HuH-7.5 (cell line): Measurements from ENCODE around the gene HGF.
"Not testable (repeated sequence)": the region's sequence is repeated elsewhere in the genome, so short reads cannot be mapped to it uniquely, and the experiment has no call there.

ENCODE experiments used
- DNase-seq: peaks from one replicate; pipeline ENCODE4 v3.0.0; 2011; ENCODE audit warnings: low spot score

Gene HGF

GRCh38 chr7:81769891-81770727, at the start of gene HGF:
TSS of gene HGF (minus strand) at chr7:81770047. CDS start at chr7:81769971, 76 bp downstream.
- DNase-seq = no peak

DNA sequence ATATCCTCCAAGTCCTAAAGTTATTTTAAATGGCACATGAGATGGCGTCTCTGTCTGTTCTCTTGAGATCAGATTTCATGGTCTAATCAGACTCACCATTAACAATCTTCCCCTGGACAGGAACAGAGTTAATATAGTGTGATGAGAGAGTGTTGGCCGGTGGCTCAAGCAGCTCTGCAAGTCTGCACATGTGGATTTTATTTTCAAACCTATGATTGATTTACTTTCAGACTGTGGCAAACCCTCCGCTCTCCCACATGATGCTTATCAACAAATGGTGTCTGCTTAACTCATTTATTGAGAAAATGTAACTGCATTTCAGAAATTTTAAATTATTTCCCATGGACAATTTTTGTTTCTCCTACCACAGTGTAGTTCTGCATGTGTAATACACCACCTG, 46.5 kb upstream of the HGF start:
- DNase-seq = no peak

DNA sequence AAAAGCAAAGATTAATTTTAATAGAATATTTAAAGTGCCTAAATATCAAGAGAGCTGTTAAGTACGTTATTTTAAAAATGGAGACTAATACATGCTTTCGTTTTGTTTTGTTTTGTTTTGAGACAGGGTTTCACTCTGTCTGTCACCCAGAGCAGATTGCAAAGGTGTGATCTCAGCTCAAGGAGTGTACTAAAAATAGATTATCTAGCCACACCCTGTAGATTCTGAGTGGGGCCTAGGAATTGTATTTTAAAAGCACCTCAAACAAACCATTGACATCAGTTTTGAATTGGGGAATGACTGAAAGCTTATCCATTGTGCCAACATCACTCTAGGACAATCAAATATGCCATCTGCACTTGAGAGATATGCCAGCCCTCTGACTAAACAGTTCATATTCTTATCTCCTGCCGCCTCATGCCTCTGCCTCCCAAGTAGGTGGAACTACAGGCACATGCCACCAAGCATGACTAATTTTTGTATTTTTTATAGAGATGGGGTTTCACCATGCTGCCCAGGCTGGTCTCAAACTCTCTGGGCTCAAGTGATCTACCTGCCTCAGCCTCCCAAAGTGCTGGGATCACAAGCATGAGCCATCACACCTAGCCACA, 43.1 kb upstream of the HGF start:
- DNase-seq = not testable (repeated sequence)

GRCh38 chr7:81811956-81812865, 42.4 kb upstream of the HGF start:
- no peak for DNase-seq

DNA sequence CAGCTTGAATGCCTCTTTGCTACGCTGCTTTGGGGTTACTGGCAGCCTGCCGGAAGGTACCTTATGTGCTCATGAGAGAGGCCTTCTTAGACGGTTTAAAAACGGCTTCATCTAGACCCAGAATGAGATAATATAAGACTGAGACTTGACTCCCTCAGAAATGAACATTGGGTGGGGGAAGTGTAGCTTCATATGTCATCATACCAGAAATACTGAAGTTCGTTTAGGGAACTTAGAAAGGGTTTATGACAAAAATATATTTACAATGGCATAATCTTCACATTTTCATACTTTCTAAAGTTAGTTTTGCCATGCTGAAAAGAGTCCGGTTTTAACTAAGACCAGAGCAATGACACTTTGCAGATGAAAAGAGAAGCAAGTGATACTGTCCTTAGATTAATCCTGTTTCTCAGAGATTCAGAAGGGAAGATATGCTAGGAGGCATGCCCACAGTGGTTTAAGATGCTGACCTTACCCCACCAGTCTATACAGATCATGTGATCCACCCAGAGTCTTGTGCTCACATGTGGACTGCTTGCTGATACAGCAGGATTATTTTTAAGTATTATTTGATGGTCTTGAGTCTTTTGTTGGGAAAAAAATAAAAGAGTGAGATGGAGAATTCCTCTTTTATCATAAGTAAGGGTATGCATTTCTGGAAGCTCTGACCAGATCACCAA, 40.8 kb upstream of the HGF start:
- no peak for DNase-seq

- not testable (repeated sequence) for DNase-seq
Measured at GRCh38 chr7:81808310-81808709, 38.5 kb upstream of the HGF start.

- no peak for DNase-seq
Measured at GRCh38 chr7:81803267-81803666, 33.4 kb upstream of the HGF start.

DNA sequence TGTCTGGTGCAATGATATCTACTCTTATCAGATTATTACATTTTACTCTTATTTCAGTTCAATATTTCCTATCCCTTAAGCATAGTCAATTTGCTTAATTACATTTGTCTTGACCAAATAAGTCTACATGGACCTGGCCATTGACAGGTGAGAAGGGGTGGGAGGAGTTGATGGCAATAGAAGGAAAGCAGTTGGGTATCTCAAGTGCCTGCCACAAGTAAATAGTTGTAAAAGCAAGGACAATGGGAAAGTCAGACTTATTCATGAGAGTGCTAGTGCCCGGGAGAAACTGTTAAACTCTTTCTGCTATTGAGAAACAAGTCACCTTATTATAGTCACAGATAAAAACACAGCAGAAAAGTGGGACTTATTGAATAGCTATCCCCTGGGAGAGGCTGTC, 32.4 kb upstream of the HGF start:
- DNase-seq = no peak

GRCh38 chr7:81801532-81801931, 31.7 kb upstream of the HGF start:
- DNase-seq = no peak

DNA sequence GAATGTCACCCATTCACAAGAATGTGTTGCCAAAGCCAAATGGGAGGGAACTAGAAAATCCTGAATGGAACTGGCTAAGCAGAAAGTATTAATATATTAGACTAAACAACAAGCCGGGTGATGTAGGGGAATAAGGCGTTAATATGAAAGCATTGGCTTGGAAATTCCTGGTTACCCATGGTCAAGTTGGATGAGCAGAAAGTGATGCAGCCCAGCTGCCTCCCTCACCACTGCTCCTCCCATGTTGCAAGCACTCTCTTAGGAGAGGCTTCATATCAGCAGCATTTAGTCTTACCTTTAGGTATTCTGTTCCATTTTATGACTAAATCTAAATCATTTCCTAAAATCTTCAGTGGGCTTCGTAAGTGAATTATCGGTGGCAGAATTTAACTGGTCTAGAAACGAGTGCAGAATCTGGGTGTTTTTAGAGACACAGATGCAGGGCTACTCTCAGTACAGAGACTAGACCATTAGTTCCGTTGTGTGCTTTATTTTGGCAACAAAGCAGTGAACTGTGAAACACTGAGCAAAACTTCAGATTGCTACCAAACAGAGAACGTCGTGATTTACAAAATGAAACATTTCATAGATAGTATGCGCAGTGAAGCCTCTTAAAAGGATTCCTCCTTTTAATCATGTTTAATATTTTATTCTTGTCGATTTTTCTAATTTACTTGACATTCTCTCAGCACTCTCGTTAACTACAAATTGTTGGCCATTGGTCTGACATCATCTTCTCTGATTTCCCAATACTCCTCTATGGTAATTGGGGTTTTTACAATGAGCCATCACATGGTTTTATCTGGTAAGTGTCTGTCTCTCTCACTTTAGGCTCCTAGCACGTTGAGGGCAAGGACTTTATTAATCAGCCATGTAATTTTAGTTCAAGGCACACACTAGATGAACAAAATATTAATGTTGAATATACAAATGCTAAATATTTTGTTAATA, 22.0 kb upstream of the HGF start:
- no peak for DNase-seq

- DNase-seq = no peak
Measured at GRCh38 chr7:81790686-81791085, 20.8 kb upstream of the HGF start.

- no peak for DNase-seq
Measured at GRCh38 chr7:81790120-81790500, 20.3 kb upstream of the HGF start.

DNA sequence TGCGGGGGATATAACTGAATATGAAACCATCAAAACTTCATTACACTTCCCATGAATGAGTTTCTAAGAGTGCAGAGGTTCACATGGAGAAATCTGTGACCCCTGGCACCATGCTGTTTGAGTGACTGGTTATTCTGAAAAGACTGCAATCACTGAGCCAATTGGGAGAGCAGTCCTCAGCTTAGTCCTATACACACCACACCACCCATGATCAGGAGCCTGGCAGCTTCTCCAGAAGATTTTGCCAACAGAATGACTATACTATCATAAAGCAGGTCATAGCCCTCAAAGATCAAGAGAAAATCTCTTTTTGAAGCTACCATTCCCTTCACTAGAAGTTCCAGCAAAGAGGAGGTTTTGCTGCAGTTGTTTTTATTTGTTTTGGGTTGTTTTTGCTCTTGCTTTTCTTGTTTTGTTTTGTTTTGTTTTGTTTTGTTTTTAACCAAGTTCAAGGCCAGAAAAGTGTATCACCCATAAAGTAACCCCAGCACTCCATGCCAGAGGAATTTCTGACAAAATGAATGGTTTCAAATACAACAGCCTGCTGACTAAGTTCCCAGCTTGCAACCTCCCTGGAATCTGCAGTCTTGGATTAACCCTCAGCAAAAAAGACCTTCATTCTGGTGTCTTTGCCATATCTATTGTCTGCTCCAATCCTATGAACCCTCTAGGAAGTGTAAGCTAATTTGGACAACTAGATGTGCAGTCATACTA, 19.7 kb upstream of the HGF start:
- DNase-seq = no peak

DNA sequence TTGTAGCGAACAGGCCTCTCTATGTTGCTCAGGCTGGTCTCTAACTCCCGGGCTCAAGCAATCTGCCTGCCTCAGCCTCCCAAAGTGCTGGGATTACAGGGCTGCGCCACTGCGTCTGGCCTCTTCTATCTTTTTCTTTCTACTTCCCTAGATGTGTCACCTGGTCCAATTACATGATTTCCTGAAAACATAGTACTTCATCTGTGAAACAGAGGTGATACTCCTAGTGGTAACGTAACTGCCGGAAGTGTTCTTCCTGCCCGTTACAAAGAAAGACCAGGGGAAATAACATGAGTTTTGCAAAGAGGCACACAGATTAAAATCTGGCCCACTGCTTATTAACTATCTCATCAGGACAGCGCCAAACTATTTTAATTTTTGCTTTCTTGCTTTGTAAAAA, 18.4 kb upstream of the HGF start:
- no peak for DNase-seq

- no peak for DNase-seq
Measured at GRCh38 chr7:81783818-81784217, 14.0 kb upstream of the HGF start.

DNA sequence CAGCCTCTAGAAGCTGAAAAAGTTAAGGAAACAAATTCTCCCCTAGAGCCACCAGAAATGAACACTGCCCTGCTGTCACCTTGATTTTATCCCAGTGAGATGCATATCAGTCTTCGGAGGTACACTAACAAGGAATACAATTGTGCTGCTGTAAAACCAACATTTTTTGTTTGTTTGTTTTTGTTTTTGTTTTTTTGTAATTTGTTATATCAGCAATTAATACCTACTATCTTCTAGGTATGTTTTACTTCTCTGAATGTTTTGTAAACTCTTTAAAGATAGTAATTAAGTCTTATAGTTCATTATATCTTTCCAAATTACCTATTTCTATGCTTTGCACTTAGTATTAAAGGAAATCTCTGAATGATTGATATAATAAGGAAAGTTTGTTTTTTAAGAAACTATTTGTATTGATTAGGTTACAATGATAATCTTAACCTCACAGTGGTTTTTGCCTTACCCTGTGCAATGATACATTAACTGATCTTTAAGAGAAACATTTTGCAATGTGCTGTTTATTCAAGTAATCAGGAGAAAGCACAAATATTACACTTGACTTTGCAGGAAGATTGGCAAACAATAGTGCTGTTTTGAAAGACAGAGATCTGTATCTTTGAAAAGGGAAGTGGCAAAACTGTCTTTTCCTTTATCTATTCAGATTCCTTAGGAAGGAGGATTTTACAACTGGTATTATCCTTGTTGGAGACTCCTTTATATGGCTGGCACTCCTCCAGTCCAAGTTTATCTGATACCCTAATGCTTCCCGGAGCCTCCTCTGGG, 11.3 kb upstream of the HGF start:
- no peak for DNase-seq

DNA sequence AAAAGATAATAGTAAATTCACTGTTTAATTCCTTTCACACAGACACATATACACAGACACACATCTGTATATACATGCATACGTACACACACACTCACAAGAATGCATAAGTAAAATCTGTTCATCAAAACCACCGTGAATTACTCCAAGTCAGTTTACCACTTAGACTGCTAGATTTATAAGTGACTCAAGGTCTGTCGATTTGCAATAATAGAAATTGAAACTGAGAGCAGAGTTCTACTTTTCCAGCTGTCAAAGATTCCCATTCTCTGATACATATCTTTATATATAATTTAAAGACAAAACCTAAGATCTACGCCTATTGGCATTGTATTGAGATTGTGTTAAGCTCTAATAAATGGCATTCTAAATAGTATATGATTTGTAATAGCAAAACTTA, 9.9 kb upstream of the HGF start:
- DNase-seq = no peak

DNA sequence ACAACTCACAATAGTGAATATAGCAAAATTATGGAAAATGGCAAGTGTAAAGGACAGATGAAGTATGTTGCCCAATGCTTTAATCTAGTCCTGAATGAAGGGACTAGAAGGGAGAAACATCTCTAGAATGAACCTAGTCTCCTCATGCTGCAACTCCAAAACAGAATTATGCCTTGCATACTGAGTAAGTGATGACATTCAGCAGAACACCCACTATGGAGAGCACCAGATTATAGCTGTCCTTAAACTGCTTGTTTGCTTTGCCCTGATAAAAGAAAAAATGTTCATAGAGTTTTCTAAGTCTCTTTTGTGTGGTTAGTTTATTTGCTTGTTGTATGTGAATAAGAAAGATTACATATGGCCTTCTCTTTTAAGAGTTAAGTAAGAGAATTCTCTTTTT, 7.8 kb upstream of the HGF start:
- no peak for DNase-seq

GRCh38 chr7:81776948-81777630, 7.2 kb upstream of the HGF start:
- no peak for DNase-seq
